ENCODE measurements around the gene SLFN5. TPM values are rescaled to one million over a fixed set of nuclear protein-coding genes. Genes with fewer than 3 reads are reported as not detected.

SLFN5 gene
- total RNA-seq, 2 donors from 2014 or later = 3.0 to 8.5 TPM

DNA sequence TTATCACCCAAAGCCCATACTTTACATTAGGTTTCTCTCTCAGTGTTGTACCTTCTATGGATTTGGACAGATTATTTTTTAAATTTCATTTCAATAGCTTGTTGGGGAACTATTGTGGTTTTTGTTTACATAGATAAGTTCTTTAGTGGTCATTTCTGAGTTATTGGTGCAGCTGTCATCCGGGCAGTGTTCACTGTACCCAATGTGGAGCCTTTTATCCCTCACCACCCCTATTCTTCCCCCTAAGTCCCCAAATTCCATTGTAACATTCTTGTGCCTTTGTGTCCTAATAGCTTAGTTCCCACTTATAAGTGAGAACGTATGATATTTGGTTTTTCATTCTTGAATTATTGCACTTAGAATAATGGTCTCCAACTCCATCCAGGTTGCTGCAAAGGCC lies 73.1 kb downstream of the SLFN5 start:
- H3K27ac ChIP-seq = no peak overlapping the region
- no peak for DNase-seq
- H3K36me3 ChIP-seq = no peaks in the 10 kb centered on the region
- H3K9me3 ChIP-seq = no peaks in the 10 kb centered on the region
- H3K4me3 ChIP-seq = no peak overlapping the region
- no peak overlapping the region for H3K9ac ChIP-seq (ENCODE audit: low read depth in 2 of 2, low read length in 2 of 2)
- TF ChIP-seq, protein P1, sequence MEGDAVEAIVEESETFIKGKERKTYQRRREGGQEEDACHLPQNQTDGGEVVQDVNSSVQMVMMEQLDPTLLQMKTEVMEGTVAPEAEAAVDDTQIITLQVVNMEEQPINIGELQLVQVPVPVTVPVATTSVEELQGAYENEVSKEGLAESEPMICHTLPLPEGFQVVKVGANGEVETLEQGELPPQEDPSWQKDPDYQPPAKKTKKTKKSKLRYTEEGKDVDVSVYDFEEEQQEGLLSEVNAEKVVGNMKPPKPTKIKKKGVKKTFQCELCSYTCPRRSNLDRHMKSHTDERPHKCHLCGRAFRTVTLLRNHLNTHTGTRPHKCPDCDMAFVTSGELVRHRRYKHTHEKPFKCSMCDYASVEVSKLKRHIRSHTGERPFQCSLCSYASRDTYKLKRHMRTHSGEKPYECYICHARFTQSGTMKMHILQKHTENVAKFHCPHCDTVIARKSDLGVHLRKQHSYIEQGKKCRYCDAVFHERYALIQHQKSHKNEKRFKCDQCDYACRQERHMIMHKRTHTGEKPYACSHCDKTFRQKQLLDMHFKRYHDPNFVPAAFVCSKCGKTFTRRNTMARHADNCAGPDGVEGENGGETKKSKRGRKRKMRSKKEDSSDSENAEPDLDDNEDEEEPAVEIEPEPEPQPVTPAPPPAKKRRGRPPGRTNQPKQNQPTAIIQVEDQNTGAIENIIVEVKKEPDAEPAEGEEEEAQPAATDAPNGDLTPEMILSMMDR (IDR thresholded peaks at IDR 0.05) = no peak
- intact Hi-C loops (cut with DNase I) = no loop called here
- H3K27me3 ChIP-seq = peaks cover 3% of the 10 kb centered on the region
- no peaks in the 10 kb centered on the region for H3K4me1 ChIP-seq

DNA sequence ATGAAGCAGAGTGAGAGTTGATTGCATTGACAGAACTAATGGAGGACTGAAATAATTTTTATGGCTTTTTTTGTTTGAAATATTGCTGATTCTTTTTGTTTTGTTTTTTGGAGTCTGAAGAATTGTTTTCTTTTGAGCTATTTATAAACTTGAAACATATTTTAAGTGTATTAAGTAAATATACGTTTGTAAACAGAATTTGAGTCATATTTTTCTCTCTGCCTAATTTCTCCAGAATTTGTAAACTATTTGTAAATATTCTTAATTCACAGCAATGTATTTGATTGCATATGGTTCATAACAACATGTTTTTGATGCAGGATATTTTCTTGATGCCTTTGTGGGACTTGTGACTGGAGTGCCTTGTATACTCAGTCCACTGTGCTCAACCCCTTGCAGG lies 79.9 kb downstream of the SLFN5 start:
- no peak for DNase-seq
- intact Hi-C loops (cut with DNase I) = no loop called here
- H3K27ac ChIP-seq = no peak overlapping the region
- no peak overlapping the region for H3K9ac ChIP-seq (ENCODE audit: low read depth in 2 of 2, low read length in 2 of 2)
- H3K9me3 ChIP-seq = no peaks in the 10 kb centered on the region
- no peaks in the 10 kb centered on the region for H3K36me3 ChIP-seq
- no peak overlapping the region for H3K4me3 ChIP-seq
- peaks cover 3% of the 10 kb centered on the region for H3K27me3 ChIP-seq
- TF ChIP-seq, protein P1 (IDR thresholded peaks at IDR 0.05) = no peak
- no peaks in the 10 kb centered on the region for H3K4me1 ChIP-seq

Other genes starting within 250 kb of the SLFN5 start
- gene RFFL, start 179.4 kb upstream of the SLFN5 start, total RNA-seq = 10 to 100 TPM; 48.4 to 82.5 TPM
- gene RAD51D, start 123.2 kb upstream of the SLFN5 start, total RNA-seq = 10 to 100 TPM in 1 of 2 donors, 1 to 10 TPM in 1; 6.1 to 17.3 TPM
- gene FNDC8, start 121.5 kb upstream of the SLFN5 start, total RNA-seq = not detected
- gene NLE1, start 100.8 kb upstream of the SLFN5 start, total RNA-seq = 10 to 100 TPM in 1 of 2 donors, 1 to 10 TPM in 1; 9.1 to 18.5 TPM
- gene UNC45B, start 95.3 kb upstream of the SLFN5 start, total RNA-seq = not detected
- gene SLC35G3, start 48.7 kb upstream of the SLFN5 start, total RNA-seq = not detected
- 1 to 10 TPM; 3.6 to 9.1 TPM for gene SLFN11, start 130.5 kb downstream of the SLFN5 start, total RNA-seq
- gene SLFN12, start 189.4 kb downstream of the SLFN5 start, total RNA-seq = 1 to 10 TPM; 1.3 to 2.0 TPM
- 10 to 100 TPM in 1 of 2 donors, 1 to 10 TPM in 1; 6.2 to 10.2 TPM for gene SLFN13, start 205.7 kb downstream of the SLFN5 start, total RNA-seq

Data from colonic mucosa (tissue), 4 donors.